OCI-LY3 (cell line): ENCODE data around the gene KLHL25.

Experiments
- EZH2phosphoT487 ChIP-seq: fragments of 200-600 bp; shearing (Covaris generic); IDR thresholded peaks from 2 replicates; pipeline ENCODE4 v1.6.1; 2018; ENCODE audit warnings: antibody characterized with exemption, mixed run types, low read depth
- TF ChIP-seq, protein P1 (sequence below): fragments of 200-600, 300-600 bp; sonication (generic); IDR thresholded peaks from 2 replicates; pipeline ENCODE4 v1.5.1; 2014; ENCODE audit warnings: antibody characterized with exemption, low read length, low read depth

DNA sequence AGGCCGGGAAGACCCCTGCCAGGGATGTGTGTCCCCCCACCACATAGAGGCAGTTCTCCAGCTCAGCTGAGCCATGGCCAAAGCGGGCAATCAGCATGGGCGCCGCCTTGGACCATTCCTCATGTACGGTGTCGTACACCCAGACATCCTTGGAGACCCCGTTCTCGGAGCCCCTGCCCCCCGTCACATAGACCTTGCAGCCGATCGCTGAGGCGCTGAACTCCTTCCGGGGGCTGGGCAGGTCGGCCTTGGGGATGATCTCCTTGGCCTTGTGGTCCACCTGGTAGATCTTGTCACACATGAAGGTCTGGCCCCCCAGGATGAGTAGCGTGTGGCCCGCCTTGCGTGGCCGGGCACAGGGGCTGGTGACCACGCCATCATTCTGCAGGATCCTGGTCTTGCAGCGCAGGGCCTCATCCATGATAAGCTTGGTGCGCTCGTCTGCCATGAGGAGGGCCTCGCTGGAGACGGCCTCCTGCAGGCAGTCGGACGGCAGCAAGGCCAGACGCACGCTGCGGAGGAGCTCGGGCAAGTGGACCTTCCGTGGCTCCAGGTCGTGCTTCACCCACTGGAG is 26.0 kb downstream of the KLHL25 start:
- TF ChIP-seq, protein P1, sequence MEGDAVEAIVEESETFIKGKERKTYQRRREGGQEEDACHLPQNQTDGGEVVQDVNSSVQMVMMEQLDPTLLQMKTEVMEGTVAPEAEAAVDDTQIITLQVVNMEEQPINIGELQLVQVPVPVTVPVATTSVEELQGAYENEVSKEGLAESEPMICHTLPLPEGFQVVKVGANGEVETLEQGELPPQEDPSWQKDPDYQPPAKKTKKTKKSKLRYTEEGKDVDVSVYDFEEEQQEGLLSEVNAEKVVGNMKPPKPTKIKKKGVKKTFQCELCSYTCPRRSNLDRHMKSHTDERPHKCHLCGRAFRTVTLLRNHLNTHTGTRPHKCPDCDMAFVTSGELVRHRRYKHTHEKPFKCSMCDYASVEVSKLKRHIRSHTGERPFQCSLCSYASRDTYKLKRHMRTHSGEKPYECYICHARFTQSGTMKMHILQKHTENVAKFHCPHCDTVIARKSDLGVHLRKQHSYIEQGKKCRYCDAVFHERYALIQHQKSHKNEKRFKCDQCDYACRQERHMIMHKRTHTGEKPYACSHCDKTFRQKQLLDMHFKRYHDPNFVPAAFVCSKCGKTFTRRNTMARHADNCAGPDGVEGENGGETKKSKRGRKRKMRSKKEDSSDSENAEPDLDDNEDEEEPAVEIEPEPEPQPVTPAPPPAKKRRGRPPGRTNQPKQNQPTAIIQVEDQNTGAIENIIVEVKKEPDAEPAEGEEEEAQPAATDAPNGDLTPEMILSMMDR = no peak
- no peak for TF ChIP-seq EZH2phosphoT487
